OCI-LY3 (cell line): Measurements from ENCODE around the gene DPCD.

Experiments
- H2AFZ ChIP-seq: fragments of 200-600, 300-600 bp; shearing (Covaris generic); 2 replicates; pipeline ENCODE4 v1.6.0; 2014; ENCODE audit warnings: antibody characterized with exemption, low read depth, low read length
- H3K27ac ChIP-seq: fragments of 200-600, 300-600 bp; sonication (generic); 2 replicates; pipeline ENCODE4 v1.5.1; 2014; ENCODE audit warnings: mild to moderate bottlenecking, low read length, moderate library complexity, mixed read lengths
- H3K27me3 ChIP-seq: fragments of 200-600, 300-600 bp; sonication (generic); 2 replicates; pipeline ENCODE4 v1.6.1; 2014; ENCODE audit warnings: low read depth, low read length, mixed read lengths
- H3K36me3 ChIP-seq: fragments of 200-600, 300-600 bp; sonication (generic); replicated peaks from 2 replicates; pipeline ENCODE3; 2014; ENCODE audit warnings: low read depth, low read length, mixed read lengths
- H3K4me1 ChIP-seq: fragments of 300-600, 200-600 bp; sonication (generic); 2 replicates; pipeline ENCODE4 v1.6.1; 2014; ENCODE audit warnings: low read length, mixed read lengths
- H3K4me2 ChIP-seq: fragments of 200-600, 300-600 bp; sonication (generic); 2 replicates; pipeline ENCODE4 v1.6.1; 2014; ENCODE audit warnings: low read length, mixed read lengths
- H3K4me3 ChIP-seq: fragments of 300-600, 200-600 bp; sonication (generic); 2 replicates; pipeline ENCODE4 v1.5.1; 2014; ENCODE audit warnings: antibody characterized with exemption, mild to moderate bottlenecking, low read length, moderate library complexity
- H3K79me2 ChIP-seq: fragments of 300-600, 200-600 bp; shearing (Covaris generic); 2 replicates; pipeline ENCODE4 v1.6.1; 2014; ENCODE audit warnings: mild to moderate bottlenecking, low read length, mixed read lengths
- H3K9ac ChIP-seq: fragments of 300-600, 200-600 bp; shearing (Covaris generic); 2 replicates; pipeline ENCODE4 v1.6.0; 2014; ENCODE audit warnings: mild to moderate bottlenecking, low read length, moderate library complexity
- H3K9me3 ChIP-seq: fragments of 200-600, 300-600 bp; shearing (Covaris generic); 2 replicates; pipeline ENCODE4 v1.6.1; 2014; ENCODE audit warnings: low read length, mixed read lengths; ENCODE audit not compliant: insufficient read depth
- H4K20me1 ChIP-seq: fragments of 200-600, 300-600 bp; sonication (generic); 2 replicates; pipeline ENCODE4 v1.6.1; 2016; ENCODE audit warnings: low read length, mixed read lengths; ENCODE audit not compliant: insufficient read depth
- EZH2phosphoT487 ChIP-seq: fragments of 200-600 bp; shearing (Covaris generic); IDR thresholded peaks from 2 replicates; pipeline ENCODE4 v1.6.1; 2018; ENCODE audit warnings: antibody characterized with exemption, mixed run types, low read depth
- TF ChIP-seq, protein P1 (sequence below): fragments of 200-600, 300-600 bp; sonication (generic); IDR thresholded peaks from 2 replicates; pipeline ENCODE4 v1.5.1; 2014; ENCODE audit warnings: antibody characterized with exemption, low read length, low read depth

Gene DPCD

DNA sequence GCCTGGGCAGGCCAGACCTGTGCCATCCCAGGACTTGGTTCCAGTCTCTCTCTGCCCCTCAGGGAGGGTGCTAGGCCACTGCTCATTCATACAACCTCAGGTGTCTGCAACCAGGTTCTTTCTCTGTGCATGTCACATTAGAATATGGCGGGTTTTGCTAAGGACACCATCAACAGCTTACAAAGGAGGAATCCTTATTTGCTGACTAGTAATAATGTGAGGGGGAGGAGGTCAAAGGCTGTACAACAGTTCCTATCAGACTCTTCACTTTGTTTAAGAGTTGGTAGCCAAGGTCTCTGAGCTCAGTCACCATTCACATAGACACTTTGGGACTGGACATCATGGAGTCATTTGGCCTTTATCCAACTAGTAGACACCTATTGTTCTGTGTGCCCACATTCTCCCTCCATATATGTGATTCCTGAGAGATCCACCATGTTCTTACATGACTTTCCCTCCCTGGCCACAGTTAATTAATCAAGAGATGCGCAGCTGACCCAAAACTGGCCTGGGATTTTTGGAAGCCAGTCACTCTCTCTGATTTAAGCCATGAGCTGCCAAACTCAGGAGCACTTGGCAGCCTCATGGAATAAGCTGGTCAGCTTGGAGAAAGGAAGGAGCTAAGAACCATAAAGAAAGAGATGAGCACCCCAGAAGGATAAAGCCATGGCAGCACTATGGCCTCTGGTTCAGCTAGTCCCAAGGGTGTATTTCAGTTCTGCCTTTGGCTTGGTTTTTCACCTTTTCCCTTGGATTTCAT, 51.2 kb downstream of the DPCD start:
- Histone ChIP-seq H3K79me2 (no peaks in the 10 kb centered on the region), H3K4me3 (no peak overlapping the region), H3K27me3 (no peaks in the 10 kb centered on the region), H3K9me3 (no peaks in the 10 kb centered on the region), H3K9ac (no peak overlapping the region), H3K36me3 (no peaks in the 10 kb centered on the region), H2AFZ (no peak overlapping the region), H3K4me1 (no peaks in the 10 kb centered on the region), H3K4me2 (no peak overlapping the region), H4K20me1 (0 out of 2 replicates have a peak, but pooled peaks cover 3% of the 10 kb centered on the region), H3K27ac (no peak overlapping the region)
- TF ChIP-seq, protein P1, sequence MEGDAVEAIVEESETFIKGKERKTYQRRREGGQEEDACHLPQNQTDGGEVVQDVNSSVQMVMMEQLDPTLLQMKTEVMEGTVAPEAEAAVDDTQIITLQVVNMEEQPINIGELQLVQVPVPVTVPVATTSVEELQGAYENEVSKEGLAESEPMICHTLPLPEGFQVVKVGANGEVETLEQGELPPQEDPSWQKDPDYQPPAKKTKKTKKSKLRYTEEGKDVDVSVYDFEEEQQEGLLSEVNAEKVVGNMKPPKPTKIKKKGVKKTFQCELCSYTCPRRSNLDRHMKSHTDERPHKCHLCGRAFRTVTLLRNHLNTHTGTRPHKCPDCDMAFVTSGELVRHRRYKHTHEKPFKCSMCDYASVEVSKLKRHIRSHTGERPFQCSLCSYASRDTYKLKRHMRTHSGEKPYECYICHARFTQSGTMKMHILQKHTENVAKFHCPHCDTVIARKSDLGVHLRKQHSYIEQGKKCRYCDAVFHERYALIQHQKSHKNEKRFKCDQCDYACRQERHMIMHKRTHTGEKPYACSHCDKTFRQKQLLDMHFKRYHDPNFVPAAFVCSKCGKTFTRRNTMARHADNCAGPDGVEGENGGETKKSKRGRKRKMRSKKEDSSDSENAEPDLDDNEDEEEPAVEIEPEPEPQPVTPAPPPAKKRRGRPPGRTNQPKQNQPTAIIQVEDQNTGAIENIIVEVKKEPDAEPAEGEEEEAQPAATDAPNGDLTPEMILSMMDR, result no peak
- no peak for TF ChIP-seq EZH2phosphoT487

DNA sequence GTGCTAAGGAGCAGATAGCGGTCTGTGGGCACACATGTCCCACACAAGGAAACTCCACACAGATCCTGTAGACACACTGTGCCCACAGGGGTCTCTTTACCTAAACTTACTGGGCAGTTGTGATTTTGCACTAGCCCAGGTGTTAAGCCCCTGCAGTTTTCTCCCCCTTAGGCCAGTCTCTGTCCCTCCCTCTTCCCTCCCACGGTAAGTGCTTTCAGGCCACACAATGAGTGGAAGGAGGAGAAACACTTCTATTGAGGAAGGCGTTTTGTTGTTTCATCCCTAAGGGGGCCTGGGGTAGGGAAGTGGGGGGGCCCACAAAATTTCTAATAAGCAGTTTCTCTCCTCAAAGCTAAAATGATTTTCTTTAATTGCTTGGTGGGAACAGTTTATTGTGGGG, 55.4 kb downstream of the DPCD start:
- no peak overlapping the region for H2AFZ ChIP-seq
- H3K27me3 ChIP-seq, result no peaks in the 10 kb centered on the region
- 0 out of 2 replicates have a peak, but pooled peaks cover 3% of the 10 kb centered on the region for H4K20me1 ChIP-seq
- no peak overlapping the region for H3K9ac ChIP-seq
- no peaks in the 10 kb centered on the region for H3K9me3 ChIP-seq
- H3K4me1 ChIP-seq, result no peaks in the 10 kb centered on the region
- no peaks in the 10 kb centered on the region for H3K79me2 ChIP-seq
- peaks cover 5% of the 10 kb centered on the region for H3K36me3 ChIP-seq
- H3K4me3 ChIP-seq, result no peak overlapping the region
- H3K27ac ChIP-seq, result no peak overlapping the region
- no peak for TF ChIP-seq EZH2phosphoT487
- TF ChIP-seq, protein P1, result no peak
- H3K4me2 ChIP-seq, result no peak overlapping the region

DNA sequence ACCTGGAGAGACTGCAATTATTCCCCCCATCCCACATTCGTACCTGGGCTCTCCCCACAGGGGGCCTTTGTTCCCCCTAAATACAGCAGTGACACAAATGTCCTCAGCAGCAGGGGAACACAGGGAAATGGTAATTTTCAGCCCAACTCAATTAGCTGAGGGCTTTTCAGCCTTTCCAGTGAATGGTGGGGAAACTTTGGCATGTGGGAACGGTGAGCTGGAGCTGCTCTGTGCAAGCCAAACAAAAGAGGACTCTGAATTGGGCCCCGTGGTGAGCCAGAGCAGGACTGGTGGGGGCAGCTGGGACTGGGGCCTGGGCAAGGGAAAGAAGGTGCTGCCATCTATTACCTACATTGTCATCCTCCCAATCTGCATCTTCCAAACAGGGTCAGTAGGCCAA, 55.9 kb downstream of the DPCD start:
- Histone ChIP-seq H3K79me2 (no peaks in the 10 kb centered on the region), H2AFZ (no peak overlapping the region), H3K4me1 (no peaks in the 10 kb centered on the region), H3K27me3 (no peaks in the 10 kb centered on the region), H3K4me2 (no peak overlapping the region), H3K9ac (no peak overlapping the region), H3K9me3 (no peaks in the 10 kb centered on the region), H3K36me3 (peaks cover 5% of the 10 kb centered on the region), H4K20me1 (0 out of 2 replicates have a peak, but pooled peaks cover 3% of the 10 kb centered on the region), H3K4me3 (no peak overlapping the region), H3K27ac (no peak overlapping the region)
- TF ChIP-seq, protein P1, result no peak
- no peak for TF ChIP-seq EZH2phosphoT487

DNA sequence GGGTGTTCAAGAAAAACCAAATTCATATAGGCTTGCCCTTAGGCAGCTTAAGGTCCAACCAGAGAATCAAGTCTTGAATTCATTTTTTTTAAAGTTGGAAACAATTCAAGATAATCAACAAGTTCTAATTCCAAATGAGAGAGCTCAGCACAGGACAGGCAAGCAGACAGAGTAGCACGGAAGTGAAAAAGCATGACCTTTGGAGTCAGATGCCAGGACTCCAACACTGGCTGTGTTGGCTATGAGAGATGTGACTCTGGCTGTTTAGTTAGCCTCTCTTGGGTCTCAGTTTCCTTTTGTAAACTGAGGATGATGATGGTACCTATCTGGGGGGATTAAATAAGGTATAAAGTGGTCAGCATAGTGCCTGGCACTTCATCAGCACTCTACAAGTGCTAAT, 57.5 kb downstream of the DPCD start:
- Histone ChIP-seq H3K36me3 (peaks cover 5% of the 10 kb centered on the region), H3K4me1 (no peaks in the 10 kb centered on the region), H4K20me1 (0 out of 2 replicates have a peak, but pooled peaks cover 3% of the 10 kb centered on the region), H3K27ac (no peak overlapping the region), H3K79me2 (no peaks in the 10 kb centered on the region), H3K4me3 (no peak overlapping the region), H3K9me3 (no peaks in the 10 kb centered on the region), H2AFZ (no peak overlapping the region), H3K4me2 (no peak overlapping the region), H3K27me3 (no peaks in the 10 kb centered on the region), H3K9ac (no peak overlapping the region)
- TF ChIP-seq, protein P1, result no peak
- no peak for TF ChIP-seq EZH2phosphoT487
